Brain microvascular endothelial cell (primary cell): Measurements from ENCODE around the gene DAB1.
"Not testable (repeated sequence)": the region's sequence is repeated elsewhere in the genome, so short reads cannot be mapped to it uniquely, and the experiment has no call there.

Experiments used
- DNase-seq: peaks from one replicate; pipeline ENCODE4 v3.0.0-alpha.2; 2020
- H3K27ac ChIP-seq: fragments of 250-450 bp; sonication (Bioruptor Pico); 2 replicates; pipeline ENCODE4 v1.5.1; 2020; ENCODE audit warnings: mild to moderate bottlenecking, moderate library complexity
- H3K27me3 ChIP-seq: fragments of 250-450 bp; sonication (Bioruptor Pico); replicated peaks from 2 replicates; pipeline ENCODE4 v1.5.1; 2020; ENCODE audit warnings: mild to moderate bottlenecking
- H3K36me3 ChIP-seq: fragments of 250-450 bp; sonication (Bioruptor Pico); replicated peaks from 2 replicates; pipeline ENCODE4 v1.5.1; 2020; ENCODE audit warnings: mild to moderate bottlenecking
- H3K4me3 ChIP-seq: 2 replicates; pipeline ENCODE4 v1.5.1; 2011; ENCODE audit warnings: low read depth, mild to moderate bottlenecking, control low read depth, low read length, moderate library complexity
- in situ Hi-C: cut with HindIII; loops from 2 replicates; pipeline ENCODE4 v1.10.0; 2017; ENCODE audit warnings: low sequenced_read_pairs, low pct_ligation_motif_present
- TF ChIP-seq, protein P1 (sequence below): IDR thresholded peaks from 2 replicates; pipeline ENCODE4 v1.5.1; 2011; ENCODE audit warnings: low read depth, mild to moderate bottlenecking, moderate library complexity, low read length, control low read depth, inconsistent platforms; ENCODE audit errors: missing control alignments

DAB1 gene

DNA sequence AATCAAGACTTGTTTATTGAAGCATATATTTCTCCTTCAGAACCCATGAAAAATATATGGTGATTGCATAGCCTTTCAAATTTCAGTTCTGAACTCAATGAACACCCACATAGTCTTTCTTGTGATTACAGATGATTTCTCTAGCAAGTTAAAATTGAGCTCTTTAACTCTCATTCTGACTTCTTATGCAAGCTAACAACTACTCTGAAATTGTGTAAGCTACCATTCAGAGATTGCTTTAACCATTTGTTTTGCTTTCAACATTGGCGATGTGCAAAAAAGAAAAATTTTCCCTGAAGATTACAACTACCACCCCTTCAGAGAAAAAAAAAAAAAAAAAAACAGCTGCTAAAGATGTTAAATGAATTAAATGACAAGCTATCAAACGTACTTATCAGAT is 193.9 kb downstream of the DAB1 start:
- TF ChIP-seq, protein P1, sequence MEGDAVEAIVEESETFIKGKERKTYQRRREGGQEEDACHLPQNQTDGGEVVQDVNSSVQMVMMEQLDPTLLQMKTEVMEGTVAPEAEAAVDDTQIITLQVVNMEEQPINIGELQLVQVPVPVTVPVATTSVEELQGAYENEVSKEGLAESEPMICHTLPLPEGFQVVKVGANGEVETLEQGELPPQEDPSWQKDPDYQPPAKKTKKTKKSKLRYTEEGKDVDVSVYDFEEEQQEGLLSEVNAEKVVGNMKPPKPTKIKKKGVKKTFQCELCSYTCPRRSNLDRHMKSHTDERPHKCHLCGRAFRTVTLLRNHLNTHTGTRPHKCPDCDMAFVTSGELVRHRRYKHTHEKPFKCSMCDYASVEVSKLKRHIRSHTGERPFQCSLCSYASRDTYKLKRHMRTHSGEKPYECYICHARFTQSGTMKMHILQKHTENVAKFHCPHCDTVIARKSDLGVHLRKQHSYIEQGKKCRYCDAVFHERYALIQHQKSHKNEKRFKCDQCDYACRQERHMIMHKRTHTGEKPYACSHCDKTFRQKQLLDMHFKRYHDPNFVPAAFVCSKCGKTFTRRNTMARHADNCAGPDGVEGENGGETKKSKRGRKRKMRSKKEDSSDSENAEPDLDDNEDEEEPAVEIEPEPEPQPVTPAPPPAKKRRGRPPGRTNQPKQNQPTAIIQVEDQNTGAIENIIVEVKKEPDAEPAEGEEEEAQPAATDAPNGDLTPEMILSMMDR: no peak
- no peaks in the 10 kb centered on the region for H3K36me3 ChIP-seq
- no peak overlapping the region for H3K27ac ChIP-seq
- DNase-seq: no peak
- no peaks in the 10 kb centered on the region for H3K27me3 ChIP-seq
- in situ Hi-C loops: no loop called here
- H3K4me3 ChIP-seq: no peak overlapping the region

DNA sequence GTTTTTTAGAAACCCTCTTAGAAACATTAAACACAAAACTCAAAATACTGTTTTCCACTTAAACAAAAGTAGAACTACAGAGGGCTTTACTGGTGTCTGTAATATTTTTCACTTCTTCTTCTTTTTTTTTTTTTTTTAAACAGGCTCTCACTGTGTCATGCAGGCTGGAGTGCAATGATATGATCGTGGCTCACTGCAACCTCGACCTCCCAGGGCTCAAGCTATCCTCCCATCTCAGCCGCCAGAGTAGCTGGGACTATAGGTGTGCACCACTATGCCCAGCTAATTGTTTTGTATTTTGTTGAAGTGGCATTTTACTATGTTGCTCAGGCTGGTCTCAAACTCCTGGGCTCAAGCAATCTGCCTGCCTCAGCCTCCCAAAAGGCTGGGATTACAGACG is 194.8 kb downstream of the DAB1 start:
- Histone ChIP-seq H3K27ac (no peak overlapping the region), H3K27me3 (no peaks in the 10 kb centered on the region), H3K36me3 (no peaks in the 10 kb centered on the region), H3K4me3 (no peak overlapping the region)
- TF ChIP-seq, protein P1: no peak
- in situ Hi-C loops: no loop called here
- DNase-seq: no peak

DNA sequence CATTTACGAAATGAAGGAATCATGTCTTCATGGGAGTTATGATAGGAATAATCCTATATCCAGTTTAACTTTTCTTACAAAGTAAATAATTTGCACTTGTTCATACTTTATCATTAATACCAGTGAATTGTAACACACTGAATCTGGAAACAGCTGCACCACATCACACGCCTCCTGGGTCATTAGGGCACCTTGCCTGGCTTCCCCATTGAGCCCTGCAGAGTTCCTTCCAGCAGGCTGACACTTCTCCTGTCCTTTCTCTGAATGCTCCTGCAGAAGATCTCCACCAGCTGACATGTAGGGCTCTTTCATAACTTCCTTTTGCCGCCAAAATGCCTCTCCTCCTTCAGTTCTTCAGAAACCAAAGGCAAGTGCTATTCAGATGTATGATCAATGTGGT is 201.1 kb downstream of the DAB1 start:
- in situ Hi-C loops: no loop called here
- H3K27me3 ChIP-seq: no peaks in the 10 kb centered on the region
- H3K4me3 ChIP-seq: no peak overlapping the region
- no peak for DNase-seq
- TF ChIP-seq, protein P1: no peak
- no peak overlapping the region for H3K27ac ChIP-seq
- H3K36me3 ChIP-seq: no peaks in the 10 kb centered on the region

DNA sequence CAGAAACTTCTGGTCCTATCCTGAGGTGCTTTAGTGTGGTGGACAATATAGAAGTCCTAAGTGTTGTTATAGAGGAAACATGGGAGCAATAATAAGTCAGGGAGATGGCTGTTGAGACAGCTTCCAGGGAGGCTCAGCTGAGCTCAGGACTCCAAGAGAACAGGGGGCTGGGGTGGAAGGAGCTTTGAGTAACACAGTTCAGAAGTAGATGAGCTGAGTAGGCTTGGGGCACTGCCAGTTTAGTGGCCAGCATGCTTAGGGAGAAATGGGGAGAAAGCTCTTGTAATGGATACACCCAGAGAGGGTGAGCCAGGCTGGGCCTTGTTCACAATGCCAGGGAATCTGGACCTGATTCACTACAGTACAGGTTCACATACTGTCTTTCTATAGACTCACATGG is 201.6 kb downstream of the DAB1 start:
- Histone ChIP-seq H3K27ac (no peak overlapping the region), H3K27me3 (no peaks in the 10 kb centered on the region), H3K36me3 (no peaks in the 10 kb centered on the region), H3K4me3 (no peak overlapping the region)
- in situ Hi-C loops: no loop called here
- TF ChIP-seq, protein P1: no peak
- no peak for DNase-seq

DNA sequence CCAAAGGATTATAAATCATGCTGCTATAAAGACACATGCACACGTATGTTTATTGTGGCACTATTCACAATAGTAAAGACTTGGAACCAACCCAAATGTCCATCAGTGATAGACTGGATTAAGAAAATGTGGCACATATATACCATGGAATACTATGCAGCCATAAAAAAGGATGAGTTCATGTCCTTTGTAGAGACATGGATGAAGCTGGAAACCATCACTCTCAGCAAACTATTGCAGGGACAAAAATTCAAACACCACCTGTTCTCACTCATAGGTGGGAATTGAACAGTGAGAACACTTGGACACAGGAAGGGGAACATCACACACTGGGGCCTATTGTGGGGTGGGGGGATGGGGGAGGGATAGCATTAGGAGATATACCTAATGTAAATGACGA is 203.0 kb downstream of the DAB1 start:
- DNase-seq: not testable (repeated sequence)

DNA sequence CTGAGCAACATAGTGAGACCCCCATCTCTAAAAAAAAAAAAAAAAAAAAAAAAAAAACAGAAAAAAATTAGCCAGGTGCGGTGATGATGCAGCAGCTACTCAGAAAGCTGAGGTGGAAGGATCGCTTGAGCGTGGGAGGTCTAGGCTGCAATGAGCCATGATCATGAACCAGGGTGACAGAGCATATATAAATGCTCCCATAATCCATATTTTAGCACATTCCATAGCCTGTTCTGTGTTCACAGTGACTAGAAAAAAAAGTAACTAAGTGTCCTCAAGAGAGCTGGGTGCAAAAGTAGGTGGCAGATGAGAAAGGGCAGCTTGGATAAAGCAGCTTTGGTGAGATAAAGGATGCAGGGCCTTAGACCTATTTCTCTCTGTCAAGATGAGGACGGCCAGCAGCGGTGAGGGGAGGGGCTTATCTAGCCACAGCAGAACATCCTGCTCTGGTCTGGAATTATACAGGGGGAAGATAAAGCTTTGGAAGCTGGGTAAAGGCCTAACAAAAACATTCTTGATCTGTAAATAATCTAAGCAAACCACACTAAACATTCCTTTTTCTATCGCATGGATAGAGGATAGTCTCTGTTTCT is 205.3 kb downstream of the DAB1 start:
- DNase-seq: peak; percentile 18
- in situ Hi-C loops: no loop called here
- TF ChIP-seq, protein P1: no peak
- Histone ChIP-seq H3K36me3 (no peaks in the 10 kb centered on the region), H3K27ac (no peak overlapping the region), H3K4me3 (no peak overlapping the region), H3K27me3 (no peaks in the 10 kb centered on the region)

More for the DNA sequence above, 203.0 kb downstream of the DAB1 start:
- H3K4me3 ChIP-seq, H3K27me3 ChIP-seq, in situ Hi-C loops, H3K36me3 ChIP-seq, H3K27ac ChIP-seq: not testable (repeated sequence)
